ENCODE measurements around the gene CPE.

GRCh38 chr4:165410214-165410613 lies 31.4 kb downstream of the CPE start:
- no peak for TF ChIP-seq POLR2A (IDR thresholded peaks at IDR 0.05)
- TF ChIP-seq, protein P1, sequence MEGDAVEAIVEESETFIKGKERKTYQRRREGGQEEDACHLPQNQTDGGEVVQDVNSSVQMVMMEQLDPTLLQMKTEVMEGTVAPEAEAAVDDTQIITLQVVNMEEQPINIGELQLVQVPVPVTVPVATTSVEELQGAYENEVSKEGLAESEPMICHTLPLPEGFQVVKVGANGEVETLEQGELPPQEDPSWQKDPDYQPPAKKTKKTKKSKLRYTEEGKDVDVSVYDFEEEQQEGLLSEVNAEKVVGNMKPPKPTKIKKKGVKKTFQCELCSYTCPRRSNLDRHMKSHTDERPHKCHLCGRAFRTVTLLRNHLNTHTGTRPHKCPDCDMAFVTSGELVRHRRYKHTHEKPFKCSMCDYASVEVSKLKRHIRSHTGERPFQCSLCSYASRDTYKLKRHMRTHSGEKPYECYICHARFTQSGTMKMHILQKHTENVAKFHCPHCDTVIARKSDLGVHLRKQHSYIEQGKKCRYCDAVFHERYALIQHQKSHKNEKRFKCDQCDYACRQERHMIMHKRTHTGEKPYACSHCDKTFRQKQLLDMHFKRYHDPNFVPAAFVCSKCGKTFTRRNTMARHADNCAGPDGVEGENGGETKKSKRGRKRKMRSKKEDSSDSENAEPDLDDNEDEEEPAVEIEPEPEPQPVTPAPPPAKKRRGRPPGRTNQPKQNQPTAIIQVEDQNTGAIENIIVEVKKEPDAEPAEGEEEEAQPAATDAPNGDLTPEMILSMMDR (IDR thresholded peaks at IDR 0.05): no peak

Measured in adrenal gland (tissue), 5 donors.